Measurements from ENCODE around the gene ANXA1. TPM values are rescaled to one million over a fixed set of nuclear protein-coding genes. Genes with fewer than 3 reads are reported as not detected.
"Not testable (repeated sequence)": the region's sequence is repeated elsewhere in the genome, so short reads cannot be mapped to it uniquely, and the experiment has no call there.

The ANXA1 gene
- total RNA-seq, 1 experiment from 2014 or later = 2.1 TPM

DNA sequence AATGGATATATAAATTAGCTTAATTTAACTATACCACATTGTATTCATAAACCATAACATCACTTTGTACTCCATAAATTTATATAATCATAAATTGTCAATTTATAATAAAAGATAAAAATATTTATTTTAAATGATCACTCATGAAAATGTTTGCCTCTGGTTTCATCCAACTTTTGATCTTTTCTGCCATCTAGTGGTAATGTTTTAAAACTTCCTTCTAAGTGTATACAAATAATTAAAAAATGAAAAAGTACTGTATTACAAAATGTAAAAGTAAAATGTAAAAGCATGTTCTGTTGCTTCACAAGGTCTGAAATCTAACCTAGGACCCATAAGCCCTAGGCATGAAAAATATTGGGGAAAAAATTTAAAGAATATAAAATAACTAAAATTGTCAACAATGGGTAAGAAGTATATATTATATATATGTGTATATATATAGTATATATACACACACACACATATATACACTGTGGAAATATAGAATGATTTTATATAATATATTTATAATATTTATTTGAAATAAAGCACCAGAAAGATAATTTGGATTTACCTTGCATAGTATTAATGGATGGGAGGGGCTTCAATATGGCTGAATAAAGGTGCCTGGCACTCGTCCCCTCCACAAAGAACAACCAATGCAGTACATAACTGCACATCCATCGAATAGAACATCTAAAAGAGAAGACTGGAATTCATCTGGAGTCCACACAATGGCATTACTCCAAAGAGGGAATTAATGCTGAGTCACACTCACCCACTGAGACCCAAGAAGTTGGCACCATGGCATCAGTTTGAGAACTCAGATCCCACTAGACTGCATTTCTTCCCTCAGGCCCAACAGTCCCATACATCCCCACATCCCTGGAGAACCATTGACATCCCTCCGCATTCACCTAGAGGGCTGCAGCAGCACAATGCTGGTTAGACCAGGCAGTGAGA is 32.5 kb downstream of the ANXA1 start:
- H3K27me3 Mint-ChIP-seq (ENCODE audit: low read depth) = no peaks in the 10 kb centered on the region
- DNase-seq (ENCODE audit: low spot score) (no peak), ATAC-seq (no peak)
- no peaks in the 10 kb centered on the region for H3K36me3 Mint-ChIP-seq
- no peak overlapping the region for H3K4me3 Mint-ChIP-seq
- H3K9me3 Mint-ChIP-seq = 0 out of 2 replicates have a peak, but pooled peaks cover 7% of the 10 kb centered on the region
- POLR2A ChIA-PET = no interaction called here
- CTCF ChIA-PET = interaction anchor here (1.0 kb wide), 1 partner anchor 77 kb away, joined by 4 read pairs; no protein-coding TSS in a partner anchor
- peaks cover 3% of the 10 kb centered on the region; the same call in 1 of the 2 replicates for H3K4me1 Mint-ChIP-seq
- H3K27ac Mint-ChIP-seq = no peak overlapping the region
- TF ChIP-seq, protein P1, sequence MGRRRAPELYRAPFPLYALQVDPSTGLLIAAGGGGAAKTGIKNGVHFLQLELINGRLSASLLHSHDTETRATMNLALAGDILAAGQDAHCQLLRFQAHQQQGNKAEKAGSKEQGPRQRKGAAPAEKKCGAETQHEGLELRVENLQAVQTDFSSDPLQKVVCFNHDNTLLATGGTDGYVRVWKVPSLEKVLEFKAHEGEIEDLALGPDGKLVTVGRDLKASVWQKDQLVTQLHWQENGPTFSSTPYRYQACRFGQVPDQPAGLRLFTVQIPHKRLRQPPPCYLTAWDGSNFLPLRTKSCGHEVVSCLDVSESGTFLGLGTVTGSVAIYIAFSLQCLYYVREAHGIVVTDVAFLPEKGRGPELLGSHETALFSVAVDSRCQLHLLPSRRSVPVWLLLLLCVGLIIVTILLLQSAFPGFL (CRISPR knock-in tag; IDR thresholded peaks at IDR 0.05; ENCODE audit: borderline replicate concordance) = no peak
- TF ChIP-seq TCF7 (CRISPR knock-in tag; IDR thresholded peaks at IDR 0.05; ENCODE audit: low read depth) (no peak), OVOL2 (CRISPR knock-in tag; IDR thresholded peaks at IDR 0.05; ENCODE audit: borderline replicate concordance) (no peak), HMGA2 (CRISPR knock-in tag; IDR thresholded peaks at IDR 0.05) (peak; percentile 21; the same call in 1 of the 2 replicates)
- TF ChIP-seq, protein P2, sequence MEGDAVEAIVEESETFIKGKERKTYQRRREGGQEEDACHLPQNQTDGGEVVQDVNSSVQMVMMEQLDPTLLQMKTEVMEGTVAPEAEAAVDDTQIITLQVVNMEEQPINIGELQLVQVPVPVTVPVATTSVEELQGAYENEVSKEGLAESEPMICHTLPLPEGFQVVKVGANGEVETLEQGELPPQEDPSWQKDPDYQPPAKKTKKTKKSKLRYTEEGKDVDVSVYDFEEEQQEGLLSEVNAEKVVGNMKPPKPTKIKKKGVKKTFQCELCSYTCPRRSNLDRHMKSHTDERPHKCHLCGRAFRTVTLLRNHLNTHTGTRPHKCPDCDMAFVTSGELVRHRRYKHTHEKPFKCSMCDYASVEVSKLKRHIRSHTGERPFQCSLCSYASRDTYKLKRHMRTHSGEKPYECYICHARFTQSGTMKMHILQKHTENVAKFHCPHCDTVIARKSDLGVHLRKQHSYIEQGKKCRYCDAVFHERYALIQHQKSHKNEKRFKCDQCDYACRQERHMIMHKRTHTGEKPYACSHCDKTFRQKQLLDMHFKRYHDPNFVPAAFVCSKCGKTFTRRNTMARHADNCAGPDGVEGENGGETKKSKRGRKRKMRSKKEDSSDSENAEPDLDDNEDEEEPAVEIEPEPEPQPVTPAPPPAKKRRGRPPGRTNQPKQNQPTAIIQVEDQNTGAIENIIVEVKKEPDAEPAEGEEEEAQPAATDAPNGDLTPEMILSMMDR (IDR thresholded peaks at IDR 0.05) = peak; percentile 54

DNA sequence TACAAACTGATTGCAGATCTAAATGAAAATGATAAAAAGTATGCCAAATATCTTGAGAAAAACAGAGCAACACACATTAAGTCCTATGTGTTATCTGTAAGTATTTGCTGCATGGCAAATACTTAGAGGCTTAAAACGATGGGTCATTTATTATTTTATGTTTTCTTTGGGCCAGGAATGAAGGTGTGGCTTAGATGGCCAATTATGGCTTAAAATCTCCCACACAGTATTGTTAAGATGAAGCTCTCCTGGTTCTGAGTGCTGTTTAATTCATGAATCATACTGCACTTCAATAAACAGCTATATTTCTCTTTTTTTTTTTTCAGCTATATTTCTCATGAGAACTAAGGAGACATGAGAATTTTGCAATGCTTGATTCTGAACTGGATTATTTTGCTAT is 39.4 kb downstream of the ANXA1 start:
- H3K4me3 Mint-ChIP-seq; H3K4me1 Mint-ChIP-seq; ATAC-seq; H3K36me3 Mint-ChIP-seq; H3K27me3 Mint-ChIP-seq (ENCODE audit: low read depth); H3K27ac Mint-ChIP-seq; DNase-seq (ENCODE audit: low spot score); CTCF ChIA-PET; H3K9me3 Mint-ChIP-seq; POLR2A ChIA-PET: not testable (repeated sequence)

DNA sequence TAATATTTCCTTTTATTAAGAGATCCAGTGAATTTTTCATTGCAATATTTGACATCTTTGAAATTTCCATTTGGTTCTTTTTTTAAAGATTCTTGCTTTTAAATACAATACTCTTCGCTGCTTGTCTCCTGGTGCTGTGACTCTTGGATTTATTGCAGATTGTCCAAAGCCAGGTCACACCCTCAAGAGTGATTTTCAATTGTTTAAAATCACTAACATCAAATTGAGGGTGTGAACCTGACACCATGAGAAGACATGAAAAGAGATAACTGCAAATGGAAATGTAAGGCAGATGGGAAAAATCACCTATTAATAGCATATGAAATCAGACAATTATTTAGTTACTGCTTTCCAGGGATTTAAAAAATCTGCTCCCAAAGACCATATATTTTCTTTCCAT is 42.6 kb downstream of the ANXA1 start:
- POLR2A ChIA-PET = no interaction called here
- DNase-seq (ENCODE audit: low spot score) (no peak), ATAC-seq (no peak)
- CTCF ChIA-PET = no interaction called here
- no peaks in the 10 kb centered on the region for H3K4me1 Mint-ChIP-seq
- H3K27me3 Mint-ChIP-seq (ENCODE audit: low read depth) = no peaks in the 10 kb centered on the region
- H3K27ac Mint-ChIP-seq = no peak overlapping the region
- no peak for TF ChIP-seq TP53 (CRISPR knock-in tag; IDR thresholded peaks at IDR 0.05)
- TF ChIP-seq, protein P3, sequence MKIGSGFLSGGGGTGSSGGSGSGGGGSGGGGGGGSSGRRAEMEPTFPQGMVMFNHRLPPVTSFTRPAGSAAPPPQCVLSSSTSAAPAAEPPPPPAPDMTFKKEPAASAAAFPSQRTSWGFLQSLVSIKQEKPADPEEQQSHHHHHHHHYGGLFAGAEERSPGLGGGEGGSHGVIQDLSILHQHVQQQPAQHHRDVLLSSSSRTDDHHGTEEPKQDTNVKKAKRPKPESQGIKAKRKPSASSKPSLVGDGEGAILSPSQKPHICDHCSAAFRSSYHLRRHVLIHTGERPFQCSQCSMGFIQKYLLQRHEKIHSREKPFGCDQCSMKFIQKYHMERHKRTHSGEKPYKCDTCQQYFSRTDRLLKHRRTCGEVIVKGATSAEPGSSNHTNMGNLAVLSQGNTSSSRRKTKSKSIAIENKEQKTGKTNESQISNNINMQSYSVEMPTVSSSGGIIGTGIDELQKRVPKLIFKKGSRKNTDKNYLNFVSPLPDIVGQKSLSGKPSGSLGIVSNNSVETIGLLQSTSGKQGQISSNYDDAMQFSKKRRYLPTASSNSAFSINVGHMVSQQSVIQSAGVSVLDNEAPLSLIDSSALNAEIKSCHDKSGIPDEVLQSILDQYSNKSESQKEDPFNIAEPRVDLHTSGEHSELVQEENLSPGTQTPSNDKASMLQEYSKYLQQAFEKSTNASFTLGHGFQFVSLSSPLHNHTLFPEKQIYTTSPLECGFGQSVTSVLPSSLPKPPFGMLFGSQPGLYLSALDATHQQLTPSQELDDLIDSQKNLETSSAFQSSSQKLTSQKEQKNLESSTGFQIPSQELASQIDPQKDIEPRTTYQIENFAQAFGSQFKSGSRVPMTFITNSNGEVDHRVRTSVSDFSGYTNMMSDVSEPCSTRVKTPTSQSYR (CRISPR knock-in tag; IDR thresholded peaks at IDR 0.05) = no peak
- no peak for TF ChIP-seq ATF1 (CRISPR knock-in tag; IDR thresholded peaks at IDR 0.05)
- TF ChIP-seq SMAD4 (CRISPR knock-in tag; IDR thresholded peaks at IDR 0.05) = no peak
- TF ChIP-seq ELF4 (CRISPR knock-in tag; IDR thresholded peaks at IDR 0.05; ENCODE audit: low read depth) = no peak
- TF ChIP-seq NFATC4 (CRISPR knock-in tag; IDR thresholded peaks at IDR 0.05) = no peak
- no peak for TF ChIP-seq ZNF263 (CRISPR knock-in tag; IDR thresholded peaks at IDR 0.05; ENCODE audit: low read depth)
- no peak for TF ChIP-seq MYBL2 (CRISPR knock-in tag; IDR thresholded peaks at IDR 0.05)
- TF ChIP-seq NFE2L1 (CRISPR knock-in tag; IDR thresholded peaks at IDR 0.05) = no peak
- TF ChIP-seq OVOL2 (CRISPR knock-in tag; IDR thresholded peaks at IDR 0.05; ENCODE audit: borderline replicate concordance) = no peak
- TF ChIP-seq SMAD3 (CRISPR knock-in tag; IDR thresholded peaks at IDR 0.05; ENCODE audit: borderline replicate concordance) = no peak
- no peaks in the 10 kb centered on the region for H3K36me3 Mint-ChIP-seq
- H3K9me3 Mint-ChIP-seq = no peaks in the 10 kb centered on the region
- H3K4me3 Mint-ChIP-seq = no peak overlapping the region
